Muscle layer of duodenum (tissue), 2 donors: Measurements from ENCODE around the gene ATP9B.

Experiments
- H3K27ac ChIP-seq: one replicate; pipeline ENCODE4 v1.7.0; 2013; ENCODE audit warnings: mild to moderate bottlenecking, low read length
- H3K27me3 ChIP-seq: one replicate; pipeline ENCODE4 v1.7.0; 2013; ENCODE audit warnings: low read depth, mild to moderate bottlenecking, control low read depth, low read length
- H3K36me3 ChIP-seq, 2 donors: one replicate each; pipeline ENCODE4 v1.7.0; 2013; ENCODE audit warnings: low read length in 2 of 2, control low read depth in 1 of 2, mild to moderate bottlenecking in 1 of 2; ENCODE audit not compliant: insufficient read depth in 2 of 2, control insufficient read depth in 1 of 2
- H3K4me1 ChIP-seq, 2 donors: one replicate each; pipeline ENCODE4 v1.7.0; 2013; ENCODE audit warnings: low read length in 2 of 2, mild to moderate bottlenecking in 2 of 2, control low read depth in 1 of 2, moderate library complexity in 1 of 2; ENCODE audit not compliant: insufficient read depth in 2 of 2, control insufficient read depth in 1 of 2
- H3K4me3 ChIP-seq, 2 donors: one replicate each; pipeline ENCODE4 v1.7.0; 2013; ENCODE audit warnings: low read length in 2 of 2, low read depth in 1 of 2, mild to moderate bottlenecking in 1 of 2
- H3K9me3 ChIP-seq, 2 donors: one replicate each; pipeline ENCODE4 v1.7.0; 2013; ENCODE audit warnings: low read length in 2 of 2, control low read depth in 1 of 2, mild to moderate bottlenecking in 1 of 2; ENCODE audit not compliant: control insufficient read depth in 1 of 2
- donor health status: healthy.

ATP9B gene

GRCh38 chr18:79335833-79336360, 266.7 kb downstream of the ATP9B start:
- Histone ChIP-seq H3K9me3 (no peaks in the 10 kb centered on the region), H3K4me1 (no peaks in the 10 kb centered on the region), H3K4me3 (no peak overlapping the region), H3K27me3 (no peaks in the 10 kb centered on the region), H3K36me3 (peaks cover 27 to 56% of the 10 kb centered on the region in 2 donors), H3K27ac (no peak overlapping the region)

- Histone ChIP-seq H3K4me1 (no peaks in the 10 kb centered on the region), H3K27me3 (no peaks in the 10 kb centered on the region), H3K36me3 (peaks cover 27 to 54% of the 10 kb centered on the region in 2 donors), H3K9me3 (no peaks in the 10 kb centered on the region), H3K4me3 (no peak overlapping the region), H3K27ac (no peak overlapping the region)
These were observed 267.5 kb downstream of the ATP9B start for GRCh38 chr18:79336556-79337142.

GRCh38 chr18:79337184-79337583, 268.0 kb downstream of the ATP9B start:
- H3K4me3 ChIP-seq, result no peak overlapping the region
- no peak overlapping the region for H3K27ac ChIP-seq
- H3K4me1 ChIP-seq, result no peaks in the 10 kb centered on the region
- no peaks in the 10 kb centered on the region for H3K27me3 ChIP-seq
- peaks cover 27 to 57% of the 10 kb centered on the region in 2 donors for H3K36me3 ChIP-seq
- H3K9me3 ChIP-seq, result no peaks in the 10 kb centered on the region

- no peak overlapping the region for H3K4me3 ChIP-seq
- H3K36me3 ChIP-seq, result peaks cover 27 to 56% of the 10 kb centered on the region in 2 donors
These were observed 268.4 kb downstream of the ATP9B start for GRCh38 chr18:79337620-79338019.

GRCh38 chr18:79339094-79339908, 270.1 kb downstream of the ATP9B start:
- peaks cover 28 to 62% of the 10 kb centered on the region in 2 donors for H3K36me3 ChIP-seq
- no peaks in the 10 kb centered on the region for H3K9me3 ChIP-seq
- H3K27me3 ChIP-seq, result no peaks in the 10 kb centered on the region
- no peak overlapping the region for H3K4me3 ChIP-seq
- no peak overlapping the region for H3K27ac ChIP-seq
- H3K4me1 ChIP-seq, result no peaks in the 10 kb centered on the region

More at GRCh38 chr18:79337620-79338019, 268.4 kb downstream of the ATP9B start:
- no peaks in the 10 kb centered on the region for H3K4me1 ChIP-seq
- no peaks in the 10 kb centered on the region for H3K27me3 ChIP-seq
- no peak overlapping the region for H3K27ac ChIP-seq
- H3K9me3 ChIP-seq, result no peaks in the 10 kb centered on the region

- no peak overlapping the region for H3K4me3 ChIP-seq
These were observed 274.5 kb downstream of the ATP9B start for GRCh38 chr18:79343567-79344207.

GRCh38 chr18:79344208-79344581, 275.0 kb downstream of the ATP9B start:
- Histone ChIP-seq H3K4me1 (no peaks in the 10 kb centered on the region), H3K9me3 (no peaks in the 10 kb centered on the region), H3K27ac (no peak overlapping the region), H3K27me3 (no peaks in the 10 kb centered on the region), H3K4me3 (no peak overlapping the region), H3K36me3 (peaks cover 32 to 69% of the 10 kb centered on the region in 2 donors)

More at GRCh38 chr18:79343567-79344207, 274.5 kb downstream of the ATP9B start:
- Histone ChIP-seq H3K36me3 (peaks cover 36 to 69% of the 10 kb centered on the region in 2 donors), H3K27me3 (no peaks in the 10 kb centered on the region), H3K9me3 (no peaks in the 10 kb centered on the region), H3K27ac (no peak overlapping the region), H3K4me1 (no peaks in the 10 kb centered on the region)

GRCh38 chr18:79345366-79345765, 276.2 kb downstream of the ATP9B start:
- Histone ChIP-seq H3K27me3 (no peaks in the 10 kb centered on the region), H3K9me3 (no peaks in the 10 kb centered on the region), H3K4me3 (no peak overlapping the region), H3K27ac (no peak overlapping the region), H3K36me3 (peaks cover 37 to 78% of the 10 kb centered on the region in 2 donors), H3K4me1 (no peaks in the 10 kb centered on the region)

- Histone ChIP-seq H3K27me3 (no peaks in the 10 kb centered on the region), H3K4me1 (no peaks in the 10 kb centered on the region), H3K36me3 (peaks cover 39 to 73% of the 10 kb centered on the region in 2 donors), H3K9me3 (no peaks in the 10 kb centered on the region), H3K4me3 (no peak overlapping the region), H3K27ac (no peak overlapping the region)
These were observed 276.8 kb downstream of the ATP9B start for GRCh38 chr18:79345981-79346380.

GRCh38 chr18:79348066-79348465, 278.9 kb downstream of the ATP9B start:
- Histone ChIP-seq H3K27me3 (no peaks in the 10 kb centered on the region), H3K36me3 (peaks cover 39 to 77% of the 10 kb centered on the region in 2 donors), H3K9me3 (no peaks in the 10 kb centered on the region)

GRCh38 chr18:79352432-79352831, 283.2 kb downstream of the ATP9B start:
- Histone ChIP-seq H3K36me3 (peaks cover 7 to 39% of the 10 kb centered on the region in 2 donors), H3K27ac (no peak overlapping the region), H3K4me1 (no peaks in the 10 kb centered on the region), H3K4me3 (no peak overlapping the region), H3K27me3 (no peaks in the 10 kb centered on the region), H3K9me3 (no peaks in the 10 kb centered on the region)

More at GRCh38 chr18:79348066-79348465, 278.9 kb downstream of the ATP9B start:
- Histone ChIP-seq H3K27ac (no peak overlapping the region), H3K4me3 (no peak overlapping the region), H3K4me1 (no peaks in the 10 kb centered on the region)
